ENCODE data around the gene LACTB.
"Not testable (repeated sequence)": the region's sequence is repeated elsewhere in the genome, so short reads cannot be mapped to it uniquely, and the experiment has no call there.

Gene LACTB

GRCh38 chr15:63089260-63090043 lies 32.2 kb upstream of the LACTB start:
- DNase-seq (ENCODE audit: low read depth) = peak; percentile 98

DNA sequence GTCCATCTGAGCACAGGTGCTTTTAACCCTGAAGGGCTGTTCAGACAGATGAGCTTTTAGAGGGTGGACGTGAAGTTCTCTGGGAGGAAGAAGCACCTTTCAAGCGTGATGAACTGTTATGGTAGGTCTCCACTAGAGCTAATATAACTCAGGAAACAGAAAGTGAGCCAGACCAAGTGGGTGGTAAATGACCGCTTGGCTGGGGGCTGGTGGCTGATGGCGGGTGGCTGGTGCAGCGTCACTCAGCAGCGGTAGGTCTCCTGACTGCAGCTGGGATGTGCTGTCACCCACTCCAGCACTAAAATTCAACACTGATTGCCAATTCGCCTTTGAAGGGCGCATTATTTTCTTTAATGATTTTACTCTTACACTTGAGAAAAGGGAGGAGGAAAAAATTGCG lies 31.2 kb upstream of the LACTB start:
- no peak for DNase-seq (ENCODE audit: low read depth)

DNA sequence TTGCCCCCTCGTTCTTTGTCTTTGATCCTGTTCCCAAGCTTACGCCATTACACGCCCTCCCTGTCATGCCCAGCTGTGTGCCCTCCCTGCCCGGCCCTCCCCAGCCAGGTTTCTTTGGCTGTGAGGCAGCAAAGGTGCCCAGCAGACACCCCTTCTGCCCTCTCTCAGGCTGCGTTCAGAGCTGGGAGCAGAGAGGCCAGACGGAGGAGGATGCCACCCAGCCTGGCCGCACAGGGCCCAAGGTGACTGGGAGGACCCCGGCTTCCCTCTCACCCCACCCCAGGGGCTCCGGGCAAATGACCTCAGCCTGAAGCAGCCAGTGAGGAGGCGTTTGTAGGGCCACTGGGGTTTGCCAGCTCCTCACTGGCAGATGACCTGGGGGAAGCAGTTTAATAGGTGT lies 30.8 kb upstream of the LACTB start:
- DNase-seq (ENCODE audit: low read depth) = no peak

DNA sequence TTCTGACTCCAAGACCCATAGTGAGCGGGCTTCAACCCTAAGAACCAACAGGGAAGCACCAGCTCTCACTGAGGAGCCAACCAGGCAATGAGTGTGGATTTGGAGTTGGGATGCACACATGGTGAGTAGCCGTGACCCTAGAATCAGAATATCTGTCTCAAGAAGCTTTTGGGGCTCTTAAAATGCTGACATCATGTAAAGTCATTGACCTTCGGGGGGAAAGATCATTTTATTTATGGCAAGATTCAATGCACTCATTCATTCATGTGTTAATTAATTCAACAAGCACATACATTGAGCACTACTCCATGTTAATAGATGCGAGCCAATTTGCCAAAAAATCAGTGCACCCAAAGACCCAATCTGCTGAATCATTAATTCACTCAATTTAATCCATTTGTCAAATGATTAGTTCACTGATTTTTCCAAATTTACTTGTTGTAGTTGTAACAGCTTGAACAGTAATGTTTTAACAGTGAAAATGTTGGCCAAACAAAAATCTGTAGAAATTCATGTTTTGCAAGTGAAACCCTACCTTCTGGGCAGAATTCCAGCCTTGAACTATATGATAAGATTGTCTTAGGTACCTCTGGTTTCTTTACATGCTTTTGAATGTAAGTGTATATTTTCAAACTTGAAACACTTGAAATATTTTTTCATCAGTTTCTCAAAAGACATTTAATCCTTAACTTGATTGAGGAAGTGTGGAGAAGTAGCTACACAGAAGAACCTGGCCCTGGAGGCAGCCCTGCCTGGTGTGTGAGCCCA lies 29.8 kb upstream of the LACTB start:
- no peak for DNase-seq (ENCODE audit: low read depth)

- DNase-seq (ENCODE audit: low read depth) = peak; percentile 78
These were observed 28.0 kb upstream of the LACTB start for GRCh38 chr15:63093486-63094205.

DNA sequence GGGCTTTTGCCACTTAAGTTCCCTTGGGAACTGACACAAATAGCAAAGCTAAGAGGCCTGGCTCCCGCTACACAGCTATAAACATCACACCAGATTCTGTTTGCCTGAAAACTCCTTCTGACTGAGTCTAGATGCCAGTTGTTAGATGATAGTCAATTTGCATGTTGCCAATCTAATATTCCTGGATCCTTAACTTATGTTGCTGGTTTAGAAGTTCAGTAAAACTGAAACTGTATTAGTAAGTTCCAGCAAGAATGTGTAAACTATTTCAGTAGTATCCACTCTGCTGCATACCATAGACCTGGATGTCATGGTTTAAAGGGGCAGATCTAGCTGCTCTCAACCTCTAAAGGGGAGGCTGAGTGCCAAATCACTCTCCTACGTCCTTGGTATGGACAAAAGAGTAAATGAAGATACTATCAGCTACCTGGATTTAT lies 27.1 kb upstream of the LACTB start:
- DNase-seq (ENCODE audit: low read depth) = peak; percentile 84

- no peak for DNase-seq (ENCODE audit: low read depth)
These were observed 25.5 kb upstream of the LACTB start for GRCh38 chr15:63096178-63096577.

GRCh38 chr15:63098901-63099300 lies 22.8 kb upstream of the LACTB start:
- DNase-seq (ENCODE audit: low read depth) = not testable (repeated sequence)

DNA sequence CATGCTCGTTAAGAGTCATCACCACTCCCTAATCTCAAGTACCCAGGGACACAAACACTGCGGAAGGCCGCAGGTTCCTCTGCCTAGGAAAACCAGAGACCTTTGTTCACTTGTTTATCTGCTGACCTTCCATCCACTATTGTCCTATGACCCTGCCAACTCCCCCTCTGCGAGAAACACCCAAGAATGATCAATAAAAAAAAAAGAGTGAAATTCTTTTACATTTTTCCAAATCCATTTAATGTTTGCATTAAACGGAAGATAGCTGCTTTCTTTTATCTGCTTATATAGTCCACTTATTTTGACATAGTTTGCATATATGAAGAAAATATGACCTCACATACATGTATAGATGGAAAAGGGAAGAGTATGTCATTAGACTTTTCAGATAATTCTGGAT lies 22.1 kb upstream of the LACTB start:
- DNase-seq (ENCODE audit: low read depth) = not testable (repeated sequence)

GRCh38 chr15:63103416-63103815 lies 18.2 kb upstream of the LACTB start:
- DNase-seq (ENCODE audit: low read depth) = no peak

- DNase-seq (ENCODE audit: low read depth) = peak; percentile 63
These were observed 16.9 kb upstream of the LACTB start for GRCh38 chr15:63104727-63105126.

GRCh38 chr15:63105354-63105753 lies 16.3 kb upstream of the LACTB start:
- not testable (repeated sequence) for DNase-seq (ENCODE audit: low read depth)

DNA sequence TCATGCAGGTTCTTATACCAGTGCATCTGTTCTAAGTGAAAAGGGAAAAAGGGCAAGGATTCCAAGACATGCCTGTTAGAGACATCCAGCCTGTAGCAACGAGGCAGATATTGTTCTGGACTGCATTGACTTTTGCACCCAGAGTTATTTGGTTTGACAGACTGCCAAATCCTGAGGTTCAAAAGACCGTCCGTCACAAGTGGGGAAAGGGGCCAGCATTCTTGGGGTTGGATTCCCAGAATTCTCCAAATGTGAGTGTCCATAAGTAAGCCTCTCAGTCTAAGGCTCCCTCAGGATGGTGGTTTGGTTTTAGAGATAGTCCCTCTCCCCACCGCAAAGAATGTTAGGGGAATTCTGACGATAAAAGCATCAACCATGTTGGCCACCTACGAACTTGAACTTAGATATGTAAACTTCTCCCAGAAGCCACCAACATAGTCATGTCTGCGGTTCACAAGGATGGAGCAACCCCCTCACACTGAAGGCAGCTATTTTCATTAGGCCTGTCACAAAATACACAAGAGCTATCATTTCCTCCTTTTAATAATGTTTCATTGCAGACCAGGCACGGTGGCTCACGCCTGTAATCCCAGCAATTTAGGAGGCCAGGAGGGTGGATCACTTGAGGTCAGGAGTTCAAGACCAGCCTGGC lies 13.6 kb upstream of the LACTB start:
- peak; percentile 100 for DNase-seq (ENCODE audit: low read depth)

GRCh38 chr15:63109498-63109897 lies 12.2 kb upstream of the LACTB start:
- DNase-seq (ENCODE audit: low read depth) = no peak

DNA sequence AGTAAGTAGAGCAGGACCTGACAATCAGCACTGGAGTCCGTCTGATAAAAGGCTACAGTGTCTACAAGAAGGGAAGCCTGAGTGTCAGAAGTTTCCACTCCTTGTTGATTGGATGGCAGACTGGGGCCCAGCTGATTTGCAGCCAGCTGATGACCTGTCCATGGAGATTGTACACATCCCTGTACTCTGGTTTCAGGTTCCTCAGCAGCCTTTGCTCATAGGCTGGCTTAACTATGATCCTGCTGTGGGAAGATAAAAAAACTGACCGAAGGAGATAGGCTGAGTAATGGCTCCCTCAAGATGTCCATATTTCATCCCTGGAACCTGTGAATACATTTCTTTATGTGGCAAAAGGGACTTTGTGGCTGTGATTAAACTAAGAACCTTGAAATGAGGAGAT lies 11.7 kb upstream of the LACTB start:
- DNase-seq (ENCODE audit: low read depth) = no peak

- DNase-seq (ENCODE audit: low read depth) = no peak
These were observed 11.1 kb upstream of the LACTB start for GRCh38 chr15:63110428-63111026.

- DNase-seq (ENCODE audit: low read depth) = no peak
These were observed 10.2 kb upstream of the LACTB start for GRCh38 chr15:63111481-63111880.

DNA sequence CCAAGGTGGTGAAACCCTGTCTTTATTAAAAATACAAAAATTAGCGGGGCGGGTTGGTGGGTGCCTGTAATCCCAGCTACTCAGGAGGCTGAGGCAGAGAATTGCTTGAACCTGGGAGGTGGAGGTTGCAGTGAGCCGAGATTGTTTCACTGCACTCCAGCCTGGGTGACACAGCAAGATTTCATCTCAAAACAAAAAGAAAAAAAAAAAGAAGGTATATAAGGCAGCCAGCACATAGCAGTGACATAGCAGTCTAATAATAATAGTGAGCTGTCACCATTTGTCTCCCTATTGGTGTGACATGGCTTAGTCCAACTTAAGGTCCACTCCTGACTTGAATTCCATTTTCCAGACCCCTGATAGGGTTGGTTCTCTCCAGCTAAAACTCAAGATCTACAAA lies 8.8 kb upstream of the LACTB start:
- peak; percentile 37 for DNase-seq (ENCODE audit: low read depth)

DNA sequence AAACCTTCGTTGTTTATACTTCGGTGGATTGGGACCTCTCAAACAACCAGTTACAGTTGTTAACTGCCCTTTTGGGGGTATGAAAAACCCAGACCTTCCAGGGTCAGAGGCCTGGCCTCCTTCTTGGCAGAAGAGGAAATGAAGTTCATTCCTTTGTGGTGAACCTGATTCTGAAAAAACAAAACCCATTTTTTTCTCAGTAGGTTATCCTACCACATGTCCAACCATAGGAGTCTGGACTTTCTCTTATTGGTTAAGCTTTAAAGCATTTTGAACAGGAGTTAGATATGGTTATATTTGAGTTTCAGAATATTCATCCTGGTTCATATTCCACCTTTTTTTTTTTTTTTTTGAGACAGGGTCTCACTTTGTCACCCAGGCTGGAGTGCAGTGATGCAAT lies 7.2 kb upstream of the LACTB start:
- DNase-seq (ENCODE audit: low read depth) = peak; percentile 43

DNA sequence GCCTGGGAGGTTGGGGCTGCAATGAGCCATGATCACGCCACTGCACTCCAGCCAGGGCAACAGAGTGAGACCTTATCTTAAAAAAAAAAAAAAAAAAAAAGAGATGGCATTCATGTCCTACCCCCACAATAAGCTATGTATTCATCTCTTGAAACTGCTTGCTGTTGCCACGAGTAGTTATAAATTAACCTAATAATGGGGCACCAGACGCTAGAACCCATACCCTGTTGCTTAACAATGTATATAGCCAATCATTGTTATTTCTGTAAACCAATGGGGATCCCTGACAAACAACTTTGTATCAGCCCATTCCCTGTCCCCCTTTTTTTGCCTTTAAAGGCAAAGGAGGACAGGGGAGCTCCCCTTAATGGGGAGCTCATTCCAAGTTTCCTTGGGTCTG lies 2.8 kb upstream of the LACTB start:
- no peak for DNase-seq (ENCODE audit: low read depth)

DNA sequence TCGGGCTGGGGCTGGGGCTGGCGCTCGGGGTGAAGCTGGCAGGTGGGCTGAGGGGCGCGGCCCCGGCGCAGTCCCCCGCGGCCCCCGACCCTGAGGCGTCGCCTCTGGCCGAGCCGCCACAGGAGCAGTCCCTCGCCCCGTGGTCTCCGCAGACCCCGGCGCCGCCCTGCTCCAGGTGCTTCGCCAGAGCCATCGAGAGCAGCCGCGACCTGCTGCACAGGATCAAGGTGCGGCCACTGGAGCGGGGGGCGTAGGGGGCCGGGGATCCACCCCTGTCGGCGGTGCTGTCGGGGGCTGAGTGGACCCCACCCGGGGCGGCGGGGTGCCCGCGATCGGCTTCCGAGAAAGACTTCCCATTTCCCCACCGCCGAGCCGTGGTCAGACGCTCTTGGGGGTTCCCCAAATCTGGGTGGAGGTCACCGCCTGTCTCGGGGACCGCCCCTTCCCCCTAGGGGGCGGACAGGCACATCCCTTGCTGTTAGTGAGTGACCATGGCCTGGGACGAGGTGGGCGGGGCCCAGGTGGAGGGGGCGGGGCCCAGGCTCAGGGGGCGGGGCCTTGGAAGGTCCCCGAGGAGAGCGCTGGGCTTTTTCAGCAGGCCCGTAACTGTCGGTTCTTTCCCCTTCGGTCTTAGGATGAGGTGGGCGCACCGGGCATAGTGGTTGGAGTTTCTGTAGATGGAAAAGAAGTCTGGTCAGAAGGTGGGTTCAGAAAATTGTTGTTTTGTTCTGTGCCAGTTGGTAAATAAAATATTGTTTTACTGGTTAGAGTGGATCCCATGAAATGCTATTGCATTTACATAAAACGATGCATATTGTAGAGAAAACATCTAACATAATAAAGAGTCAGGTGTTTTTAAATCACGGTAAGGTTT lies 578 bp downstream of the LACTB start:
- peak; percentile 81 for DNase-seq (ENCODE audit: low read depth)
